ENCODE data around the gene ZNF134.

ZNF134 gene

GRCh38 chr19:57672466-57672865 lies 58.4 kb downstream of the ZNF134 start:
- Histone ChIP-seq H3K4me3 (ENCODE audit: low read depth, low read length) (no peak overlapping the region), H3K4me1 (no peaks in the 10 kb centered on the region), H3K27me3 (peaks cover 4% of the 10 kb centered on the region), H3K9me3 (no peaks in the 10 kb centered on the region), H3K36me3 (no peaks in the 10 kb centered on the region)
- TF ChIP-seq, protein P1, sequence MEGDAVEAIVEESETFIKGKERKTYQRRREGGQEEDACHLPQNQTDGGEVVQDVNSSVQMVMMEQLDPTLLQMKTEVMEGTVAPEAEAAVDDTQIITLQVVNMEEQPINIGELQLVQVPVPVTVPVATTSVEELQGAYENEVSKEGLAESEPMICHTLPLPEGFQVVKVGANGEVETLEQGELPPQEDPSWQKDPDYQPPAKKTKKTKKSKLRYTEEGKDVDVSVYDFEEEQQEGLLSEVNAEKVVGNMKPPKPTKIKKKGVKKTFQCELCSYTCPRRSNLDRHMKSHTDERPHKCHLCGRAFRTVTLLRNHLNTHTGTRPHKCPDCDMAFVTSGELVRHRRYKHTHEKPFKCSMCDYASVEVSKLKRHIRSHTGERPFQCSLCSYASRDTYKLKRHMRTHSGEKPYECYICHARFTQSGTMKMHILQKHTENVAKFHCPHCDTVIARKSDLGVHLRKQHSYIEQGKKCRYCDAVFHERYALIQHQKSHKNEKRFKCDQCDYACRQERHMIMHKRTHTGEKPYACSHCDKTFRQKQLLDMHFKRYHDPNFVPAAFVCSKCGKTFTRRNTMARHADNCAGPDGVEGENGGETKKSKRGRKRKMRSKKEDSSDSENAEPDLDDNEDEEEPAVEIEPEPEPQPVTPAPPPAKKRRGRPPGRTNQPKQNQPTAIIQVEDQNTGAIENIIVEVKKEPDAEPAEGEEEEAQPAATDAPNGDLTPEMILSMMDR (IDR thresholded peaks at IDR 0.05; ENCODE audit: low read depth, low read length) = no peak
- DNase-seq = no peak
